Superior temporal gyrus (tissue), 1 donor: ENCODE data around the gene SERINC2.

Source experiments
- DNase-seq: peaks from one replicate; pipeline ENCODE4 v3.0.0-alpha.2; 2016; ENCODE audit errors: extremely low spot score

SERINC2 gene

GRCh38 chr1:31434101-31434871 lies 21.3 kb downstream of the SERINC2 start:
- no peak for DNase-seq

- DNase-seq = no peak
Observed at GRCh38 chr1:31434979-31435378, 22.0 kb downstream of the SERINC2 start.

GRCh38 chr1:31435471-31436409 lies 22.7 kb downstream of the SERINC2 start:
- DNase-seq = no peak

GRCh38 chr1:31436596-31437432 lies 23.8 kb downstream of the SERINC2 start:
- no peak for DNase-seq

GRCh38 chr1:31437433-31438037 lies 24.5 kb downstream of the SERINC2 start:
- no peak for DNase-seq

- no peak for DNase-seq
Observed at GRCh38 chr1:31439276-31439675, 26.3 kb downstream of the SERINC2 start.

- DNase-seq = no peak
Observed at GRCh38 chr1:31441073-31441472, 28.1 kb downstream of the SERINC2 start.

GRCh38 chr1:31441558-31441957 lies 28.5 kb downstream of the SERINC2 start:
- no peak for DNase-seq

- no peak for DNase-seq
Observed at GRCh38 chr1:31441970-31442647, 29.1 kb downstream of the SERINC2 start.

GRCh38 chr1:31442648-31442994 lies 29.6 kb downstream of the SERINC2 start:
- DNase-seq = no peak

- no peak for DNase-seq
Observed at GRCh38 chr1:31443673-31444072, 30.7 kb downstream of the SERINC2 start.

- no peak for DNase-seq
Observed at GRCh38 chr1:31444725-31445448, 31.9 kb downstream of the SERINC2 start.

GRCh38 chr1:31445951-31446350 lies 32.9 kb downstream of the SERINC2 start:
- no peak for DNase-seq

- no peak for DNase-seq
Observed at GRCh38 chr1:31447210-31447609, 34.2 kb downstream of the SERINC2 start.

- no peak for DNase-seq
Observed at GRCh38 chr1:31453384-31454079, 40.5 kb downstream of the SERINC2 start.

GRCh38 chr1:31458287-31458896 lies 45.4 kb downstream of the SERINC2 start:
- no peak for DNase-seq

GRCh38 chr1:31460027-31460426 lies 47.0 kb downstream of the SERINC2 start:
- DNase-seq = no peak

- DNase-seq = no peak
Observed at GRCh38 chr1:31467005-31467674, 54.1 kb downstream of the SERINC2 start.
